A673 (cell line): Measurements from ENCODE around the gene RBM20.

ENCODE experiments used
- EZH2 ChIP-seq: fragments of 200-600 bp; sonication (generic); IDR thresholded peaks from 2 replicates; pipeline ENCODE4 v1.6.1; 2017; ENCODE audit warnings: borderline replicate concordance, low read depth, mild to moderate bottlenecking, mixed read lengths, antibody characterized with exemption, low read length; ENCODE audit not compliant: poor library complexity, severe bottlenecking
- TF ChIP-seq, protein P1 (sequence below): fragments of 300-800, 200-600 bp; sonication (generic); conservative IDR thresholded peaks from 2 replicates; pipeline ENCODE4 v1.5.1; 2017; ENCODE audit warnings: low read depth, mild to moderate bottlenecking, antibody characterized with exemption, low read length, moderate library complexity, mixed read lengths

DNA sequence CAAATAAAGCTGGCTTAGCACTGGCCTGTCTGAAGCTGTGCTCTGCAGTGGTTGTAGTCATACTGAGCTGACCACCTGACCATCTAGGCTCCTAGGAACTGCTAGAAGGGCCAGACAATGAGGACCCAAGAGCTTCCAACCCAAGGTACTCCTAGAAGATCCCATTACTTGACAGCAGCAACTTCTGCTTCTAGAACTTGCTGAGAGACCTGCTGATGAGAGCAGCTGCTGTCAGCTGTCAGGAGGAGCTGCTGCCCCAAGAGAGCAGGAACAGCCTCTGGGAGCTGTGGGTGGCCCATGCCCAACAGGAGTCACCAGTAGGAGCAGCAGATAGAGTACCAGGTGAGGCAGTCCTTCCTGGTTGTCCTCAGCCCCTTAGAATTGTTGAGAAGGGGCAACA is 70.2 kb downstream of the RBM20 start:
- TF ChIP-seq, protein P1, sequence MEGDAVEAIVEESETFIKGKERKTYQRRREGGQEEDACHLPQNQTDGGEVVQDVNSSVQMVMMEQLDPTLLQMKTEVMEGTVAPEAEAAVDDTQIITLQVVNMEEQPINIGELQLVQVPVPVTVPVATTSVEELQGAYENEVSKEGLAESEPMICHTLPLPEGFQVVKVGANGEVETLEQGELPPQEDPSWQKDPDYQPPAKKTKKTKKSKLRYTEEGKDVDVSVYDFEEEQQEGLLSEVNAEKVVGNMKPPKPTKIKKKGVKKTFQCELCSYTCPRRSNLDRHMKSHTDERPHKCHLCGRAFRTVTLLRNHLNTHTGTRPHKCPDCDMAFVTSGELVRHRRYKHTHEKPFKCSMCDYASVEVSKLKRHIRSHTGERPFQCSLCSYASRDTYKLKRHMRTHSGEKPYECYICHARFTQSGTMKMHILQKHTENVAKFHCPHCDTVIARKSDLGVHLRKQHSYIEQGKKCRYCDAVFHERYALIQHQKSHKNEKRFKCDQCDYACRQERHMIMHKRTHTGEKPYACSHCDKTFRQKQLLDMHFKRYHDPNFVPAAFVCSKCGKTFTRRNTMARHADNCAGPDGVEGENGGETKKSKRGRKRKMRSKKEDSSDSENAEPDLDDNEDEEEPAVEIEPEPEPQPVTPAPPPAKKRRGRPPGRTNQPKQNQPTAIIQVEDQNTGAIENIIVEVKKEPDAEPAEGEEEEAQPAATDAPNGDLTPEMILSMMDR: no peak
- no peak for TF ChIP-seq EZH2
